ENCODE data around the gene EXTL1. TPM values are rescaled to one million over a fixed set of nuclear protein-coding genes. Genes with fewer than 3 reads are reported as not detected.

The EXTL1 gene
- total RNA-seq, 1 donor from 2014 or later, result 0.95 TPM

DNA sequence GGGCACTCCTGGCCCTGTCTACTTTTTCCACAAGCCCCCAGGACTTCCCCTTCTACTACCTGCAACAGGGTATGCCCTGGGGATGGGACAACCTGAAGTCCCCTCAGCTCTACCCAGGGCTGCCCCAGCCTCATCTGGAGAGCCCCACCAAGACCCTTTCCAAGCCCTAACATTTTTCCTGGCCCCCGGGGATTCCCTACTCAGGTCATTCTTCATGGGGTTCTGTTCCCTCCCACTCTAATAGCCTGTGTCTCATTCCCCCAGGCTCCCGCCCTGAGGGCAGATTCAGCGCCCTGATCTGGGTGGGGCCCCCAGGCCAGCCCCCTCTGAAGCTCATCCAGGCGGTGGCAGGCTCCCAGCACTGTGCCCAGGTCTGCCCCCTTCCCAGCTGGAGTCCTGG lies 9.6 kb downstream of the EXTL1 start:
- Histone ChIP-seq H3K4me2 (no peak overlapping the region), H3K4me3 (no peak overlapping the region), H3K36me3 (no peaks in the 10 kb centered on the region), H3K27me3 (peaks cover 23% of the 10 kb centered on the region), H3K9ac (no peak overlapping the region), H2AFZ (replicated peaks) (no peak overlapping the region), H3K27ac (no peak overlapping the region), H3F3A (ENCODE audit: low read depth) (no peaks in the 10 kb centered on the region), H3K4me1 (peaks cover 2% of the 10 kb centered on the region), H3K9me3 (ENCODE audit: low read depth) (no peaks in the 10 kb centered on the region), H4K20me1 (ENCODE audit: low read depth) (no peaks in the 10 kb centered on the region), H3K79me2 (ENCODE audit: low read depth) (no peaks in the 10 kb centered on the region)
- TF ChIP-seq EZH2 (IDR thresholded peaks at IDR 0.05) (no peak), EZH2phosphoT487 (IDR thresholded peaks at IDR 0.05) (no peak)
- TF ChIP-seq, protein P1, sequence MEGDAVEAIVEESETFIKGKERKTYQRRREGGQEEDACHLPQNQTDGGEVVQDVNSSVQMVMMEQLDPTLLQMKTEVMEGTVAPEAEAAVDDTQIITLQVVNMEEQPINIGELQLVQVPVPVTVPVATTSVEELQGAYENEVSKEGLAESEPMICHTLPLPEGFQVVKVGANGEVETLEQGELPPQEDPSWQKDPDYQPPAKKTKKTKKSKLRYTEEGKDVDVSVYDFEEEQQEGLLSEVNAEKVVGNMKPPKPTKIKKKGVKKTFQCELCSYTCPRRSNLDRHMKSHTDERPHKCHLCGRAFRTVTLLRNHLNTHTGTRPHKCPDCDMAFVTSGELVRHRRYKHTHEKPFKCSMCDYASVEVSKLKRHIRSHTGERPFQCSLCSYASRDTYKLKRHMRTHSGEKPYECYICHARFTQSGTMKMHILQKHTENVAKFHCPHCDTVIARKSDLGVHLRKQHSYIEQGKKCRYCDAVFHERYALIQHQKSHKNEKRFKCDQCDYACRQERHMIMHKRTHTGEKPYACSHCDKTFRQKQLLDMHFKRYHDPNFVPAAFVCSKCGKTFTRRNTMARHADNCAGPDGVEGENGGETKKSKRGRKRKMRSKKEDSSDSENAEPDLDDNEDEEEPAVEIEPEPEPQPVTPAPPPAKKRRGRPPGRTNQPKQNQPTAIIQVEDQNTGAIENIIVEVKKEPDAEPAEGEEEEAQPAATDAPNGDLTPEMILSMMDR (IDR thresholded peaks at IDR 0.05), result no peak
- Mint-ChIP-seq H3K36me3 (no peaks in the 10 kb centered on the region), H3K4me1 (peaks cover 19% of the 10 kb centered on the region), H3K9me3 (no peaks in the 10 kb centered on the region), H3K27me3 (ENCODE audit: insufficient read depth, low read depth) (peaks cover 12% of the 10 kb centered on the region), H3K27ac (no peak overlapping the region), H3K4me3 (no peak overlapping the region)
- no peak for DNase-seq (ENCODE audit: low spot score)

DNA sequence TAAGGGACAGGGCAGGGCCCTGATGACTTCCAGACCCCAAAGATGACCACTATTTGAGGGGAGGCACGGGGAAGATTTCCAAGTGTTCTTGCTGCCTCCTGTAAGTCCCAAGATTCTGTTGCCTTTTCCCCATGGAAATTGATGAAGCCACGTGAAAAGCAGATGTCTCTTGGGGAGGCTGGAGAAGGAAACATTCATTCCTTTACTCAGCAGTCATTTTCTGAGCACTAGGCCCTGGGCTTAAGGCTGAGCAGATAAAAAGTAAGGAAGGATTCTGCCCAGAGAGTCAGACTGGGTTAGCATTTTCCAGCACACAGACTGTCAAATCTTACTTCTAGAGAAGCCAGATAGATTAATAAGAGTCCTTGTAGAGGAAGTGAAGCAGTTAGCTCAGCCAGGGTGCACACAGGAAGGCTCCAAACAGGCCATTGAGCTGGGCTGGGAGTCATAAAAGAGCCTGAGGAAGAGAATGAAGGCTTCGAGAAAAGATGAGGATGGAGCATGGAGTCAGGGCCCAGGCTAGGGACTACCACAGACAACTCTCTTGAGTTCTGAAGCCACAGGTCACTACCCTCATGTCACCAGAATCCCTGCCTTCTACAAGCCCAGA lies 10.1 kb downstream of the EXTL1 start:
- Histone ChIP-seq H3K4me1 (peaks cover 5% of the 10 kb centered on the region), H3K9ac (no peak overlapping the region), H3K9me3 (ENCODE audit: low read depth) (no peaks in the 10 kb centered on the region), H3K4me2 (no peak overlapping the region), H3K27ac (no peak overlapping the region), H4K20me1 (ENCODE audit: low read depth) (no peaks in the 10 kb centered on the region), H3K36me3 (no peaks in the 10 kb centered on the region), H3K79me2 (ENCODE audit: low read depth) (no peaks in the 10 kb centered on the region), H3K27me3 (peaks cover 28% of the 10 kb centered on the region), H3K4me3 (no peak overlapping the region), H3F3A (ENCODE audit: low read depth) (no peaks in the 10 kb centered on the region), H2AFZ (replicated peaks) (no peak overlapping the region)
- peak overlapping the region; percentile 19 for H3K4me3 Mint-ChIP-seq
- peaks cover 22% of the 10 kb centered on the region for H3K4me1 Mint-ChIP-seq
- no peak for DNase-seq (ENCODE audit: low spot score)
- peaks cover 15% of the 10 kb centered on the region for H3K27me3 Mint-ChIP-seq (ENCODE audit: insufficient read depth, low read depth)
- no peaks in the 10 kb centered on the region for H3K9me3 Mint-ChIP-seq
- TF ChIP-seq, protein P1 (IDR thresholded peaks at IDR 0.05), result no peak
- TF ChIP-seq EZH2phosphoT487 (IDR thresholded peaks at IDR 0.05), result no peak
- TF ChIP-seq EZH2 (IDR thresholded peaks at IDR 0.05), result no peak
- H3K36me3 Mint-ChIP-seq, result no peaks in the 10 kb centered on the region
- H3K27ac Mint-ChIP-seq, result no peak overlapping the region

DNA sequence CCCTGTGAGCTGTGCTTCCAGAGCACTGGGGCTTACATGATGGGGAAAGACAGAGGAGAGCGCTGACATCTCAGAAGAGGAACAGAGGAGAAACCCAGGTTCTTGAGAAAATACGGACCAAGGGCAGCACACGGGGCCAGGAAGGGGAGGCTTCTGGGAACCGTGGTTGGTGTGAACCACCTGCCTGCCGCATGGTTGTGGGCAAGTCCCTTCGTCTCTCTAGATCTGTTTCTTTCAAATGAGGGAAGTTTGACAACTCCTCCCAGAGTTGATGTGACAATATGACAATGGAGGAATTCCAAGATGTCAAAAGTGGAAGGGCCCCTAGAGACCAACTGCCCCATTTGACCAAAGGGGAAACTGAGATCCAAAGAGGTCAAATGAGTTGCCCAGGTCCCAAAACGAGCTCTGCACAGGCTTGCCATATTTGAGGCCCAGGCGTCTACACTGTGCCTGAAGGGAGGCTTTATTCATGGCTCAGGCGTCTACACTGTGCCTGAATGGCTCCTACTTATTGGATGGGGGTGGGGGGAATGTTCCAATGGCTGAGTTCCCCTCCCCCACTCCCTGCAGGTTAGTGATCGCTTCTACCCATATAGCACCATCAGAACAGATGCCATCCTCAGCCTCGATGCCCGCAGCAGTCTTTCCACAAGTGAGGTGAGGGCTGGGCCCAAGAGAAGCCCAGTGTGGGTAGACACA lies 11.2 kb downstream of the EXTL1 start:
- H3K9me3 ChIP-seq (ENCODE audit: low read depth), result no peaks in the 10 kb centered on the region
- H2AFZ ChIP-seq (replicated peaks), result no peak overlapping the region
- no peak overlapping the region for H3K4me2 ChIP-seq
- H3K79me2 ChIP-seq (ENCODE audit: low read depth), result no peaks in the 10 kb centered on the region
- H3K4me3 Mint-ChIP-seq, result no peak overlapping the region
- H3K27ac ChIP-seq, result no peak overlapping the region
- H3K9me3 Mint-ChIP-seq, result no peaks in the 10 kb centered on the region
- no peaks in the 10 kb centered on the region for H3F3A ChIP-seq (ENCODE audit: low read depth)
- H3K4me3 ChIP-seq, result no peak overlapping the region
- H3K9ac ChIP-seq, result no peak overlapping the region
- H3K4me1 ChIP-seq, result peaks cover 5% of the 10 kb centered on the region
- TF ChIP-seq EZH2 (IDR thresholded peaks at IDR 0.05) (no peak), EZH2phosphoT487 (IDR thresholded peaks at IDR 0.05) (no peak)
- TF ChIP-seq, protein P1 (IDR thresholded peaks at IDR 0.05), result no peak
- peak overlapping the region; percentile 84 for H3K27ac Mint-ChIP-seq
- H3K36me3 Mint-ChIP-seq, result no peaks in the 10 kb centered on the region
- H3K27me3 ChIP-seq, result peaks cover 39% of the 10 kb centered on the region
- H3K27me3 Mint-ChIP-seq (ENCODE audit: insufficient read depth, low read depth), result peaks cover 14% of the 10 kb centered on the region
- H3K4me1 Mint-ChIP-seq, result peaks cover 19% of the 10 kb centered on the region
- no peaks in the 10 kb centered on the region for H3K36me3 ChIP-seq
- no peak for DNase-seq (ENCODE audit: low spot score)
- H4K20me1 ChIP-seq (ENCODE audit: low read depth), result no peaks in the 10 kb centered on the region
